T-helper 2 cell treated with Interferon-gamma antibody and Interleukin-4, amounts not matched to agents 100 ng/mL and 5 ng/mL, for 36 hours (primary cell): ENCODE data around the gene GAL3ST2. TPM values are rescaled to one million over a fixed set of nuclear protein-coding genes. Genes with fewer than 3 reads are reported as not detected.

Experiments used
- intact Hi-C: fragments of 100-400 bp; cut with micrococcal nuclease; formaldehyde crosslinking; loops from one replicate; pipeline ENCODE4 v1.15.1; 2023
- total RNA-seq: library from RNA; stranded (reverse); gene quantifications from 2 replicates; pipeline ENCODE4 v1.2.3, GENCODE V29; 2022

Gene GAL3ST2
- total RNA-seq, 1 donor from 2014 or later = 0.61 TPM

- intact Hi-C loops = loop anchor here (5.0 kb wide), 1 partner anchor 140 kb away; the partner anchor contains the start of gene ING5
Observed at GRCh38 chr2:241842620-241843211, 66.1 kb downstream of the GAL3ST2 start.

- intact Hi-C loops = loop anchor here (1.0 to 5.0 kb wide), 3 partner anchors 15 to 141 kb away; partner anchors contain the start of genes ING5 and PDCD1
Observed at GRCh38 chr2:241843321-241844065, 66.9 kb downstream of the GAL3ST2 start.

GRCh38 chr2:241844066-241844728 lies 67.6 kb downstream of the GAL3ST2 start:
- intact Hi-C loops = loop anchor here (1.0 to 5.0 kb wide), 3 partner anchors 15 to 142 kb away; partner anchors contain the start of genes ING5 and PDCD1

- intact Hi-C loops = loop anchor here (1.0 to 5.0 kb wide), 3 partner anchors 14 to 143 kb away; partner anchors contain the start of genes ING5 and PDCD1
Observed at GRCh38 chr2:241844831-241845578, 68.4 kb downstream of the GAL3ST2 start.

GRCh38 chr2:241846406-241846805 lies 69.8 kb downstream of the GAL3ST2 start:
- intact Hi-C loops = no loop called here

- intact Hi-C loops = no loop called here
Observed at GRCh38 chr2:241848761-241849615, 72.4 kb downstream of the GAL3ST2 start.

GRCh38 chr2:241849616-241850543 lies 73.3 kb downstream of the GAL3ST2 start:
- intact Hi-C loops = no loop called here

- intact Hi-C loops = no loop called here
Observed at GRCh38 chr2:241850544-241851324, 74.1 kb downstream of the GAL3ST2 start.

GRCh38 chr2:241851325-241852115 lies 74.9 kb downstream of the GAL3ST2 start:
- intact Hi-C loops = no loop called here

- intact Hi-C loops = no loop called here
Observed at GRCh38 chr2:241852116-241852980, 75.7 kb downstream of the GAL3ST2 start.

GRCh38 chr2:241852981-241853631 lies 76.5 kb downstream of the GAL3ST2 start:
- intact Hi-C loops = no loop called here

Other genes starting within 250 kb of the GAL3ST2 start
- 0.05 TPM in 1 of 2 replicates, not detected in the other for gene BOK, start 218.1 kb upstream of the GAL3ST2 start, total RNA-seq
- gene THAP4, start 139.7 kb upstream of the GAL3ST2 start, total RNA-seq = 31.4 and 34.4 TPM in 2 replicates
- 89.4 and 93.2 TPM in 2 replicates for gene ATG4B, start 139.1 kb upstream of the GAL3ST2 start, total RNA-seq
- gene DTYMK, start 90.0 kb upstream of the GAL3ST2 start, total RNA-seq = 84.7 and 85.7 TPM in 2 replicates
- 40.5 and 41.2 TPM in 2 replicates for gene ING5, start 74.8 kb upstream of the GAL3ST2 start, total RNA-seq
- 24.3 and 28.3 TPM in 2 replicates for gene D2HGDH, start 42.2 kb upstream of the GAL3ST2 start, total RNA-seq
- gene NEU4, start 32.4 kb downstream of the GAL3ST2 start, total RNA-seq = 0.27 and 0.64 TPM in 2 replicates
- gene PDCD1, start 82.1 kb downstream of the GAL3ST2 start, total RNA-seq = 7.3 and 8.3 TPM in 2 replicates
- 0.07 and 0.09 TPM in 2 replicates for gene RTP5, start 92.9 kb downstream of the GAL3ST2 start, total RNA-seq